NB4 (cell line): ENCODE data around the gene TMEM198.

Experiments
- DNase-seq: peaks from one replicate; pipeline ENCODE4 v3.0.0; 2010; ENCODE audit warnings: low read depth
- H3K4me3 ChIP-seq: one replicate; pipeline ENCODE4 v1.5.1; 2011; ENCODE audit warnings: mild to moderate bottlenecking, low read depth, low read length, moderate library complexity
- MYC ChIP-seq: IDR thresholded peaks from 2 replicates; pipeline ENCODE4 v1.6.1; 2011; ENCODE audit warnings: low read depth, low read length
- POLR2A ChIP-seq: IDR thresholded peaks from 2 replicates; pipeline ENCODE4 v1.6.1; 2011; ENCODE audit warnings: mild to moderate bottlenecking; ENCODE audit not compliant: insufficient read length; ENCODE audit errors: extremely low read depth
- TF ChIP-seq, protein P1 (sequence below): IDR thresholded peaks from one replicate; pipeline ENCODE4 v1.5.1; 2012; ENCODE audit warnings: low read depth, low read length
- TF ChIP-seq, protein P2 (sequence below): IDR thresholded peaks from 2 replicates; pipeline ENCODE4 v1.6.1; 2011; ENCODE audit warnings: low read depth, low read length

TMEM198 gene

DNA sequence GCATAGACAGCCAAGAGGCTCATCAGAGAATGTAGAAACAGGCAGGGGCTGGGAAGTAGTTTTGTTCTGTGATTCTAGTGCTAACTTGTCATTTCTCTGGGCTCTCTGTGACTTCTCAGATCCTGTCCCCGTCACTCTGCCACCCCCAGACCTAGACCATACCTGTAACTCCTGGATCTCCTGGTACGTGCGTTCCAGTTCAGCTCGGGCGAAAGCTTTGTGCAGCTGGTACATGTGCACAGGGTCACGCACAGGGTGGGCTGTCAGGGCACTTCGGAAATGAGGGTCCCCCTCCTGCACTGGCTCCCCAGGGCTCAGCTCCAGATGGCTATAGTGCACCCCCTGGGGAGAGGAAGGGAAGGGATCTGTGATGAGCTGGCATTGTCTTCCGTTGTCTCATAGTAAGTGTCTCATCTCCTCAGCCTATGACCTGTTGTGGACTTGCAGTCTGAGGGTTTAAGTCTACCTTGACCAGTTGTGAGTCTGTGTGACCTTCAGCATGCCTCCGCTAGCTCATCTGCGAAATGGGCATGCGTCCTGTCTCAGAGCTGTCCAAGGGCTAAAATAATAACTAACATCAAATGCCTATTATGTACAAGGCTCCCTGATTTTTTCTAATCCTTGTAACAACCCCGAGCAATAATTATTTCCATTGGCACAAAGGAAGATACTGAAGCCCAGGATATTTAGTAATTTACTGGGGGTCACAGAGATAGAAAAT lies 2.9 kb upstream of the TMEM198 start:
- H3K4me3 ChIP-seq: no peak overlapping the region
- DNase-seq: no peak
- TF ChIP-seq POLR2A (no peak), MYC (no peak)
- TF ChIP-seq, protein P1, sequence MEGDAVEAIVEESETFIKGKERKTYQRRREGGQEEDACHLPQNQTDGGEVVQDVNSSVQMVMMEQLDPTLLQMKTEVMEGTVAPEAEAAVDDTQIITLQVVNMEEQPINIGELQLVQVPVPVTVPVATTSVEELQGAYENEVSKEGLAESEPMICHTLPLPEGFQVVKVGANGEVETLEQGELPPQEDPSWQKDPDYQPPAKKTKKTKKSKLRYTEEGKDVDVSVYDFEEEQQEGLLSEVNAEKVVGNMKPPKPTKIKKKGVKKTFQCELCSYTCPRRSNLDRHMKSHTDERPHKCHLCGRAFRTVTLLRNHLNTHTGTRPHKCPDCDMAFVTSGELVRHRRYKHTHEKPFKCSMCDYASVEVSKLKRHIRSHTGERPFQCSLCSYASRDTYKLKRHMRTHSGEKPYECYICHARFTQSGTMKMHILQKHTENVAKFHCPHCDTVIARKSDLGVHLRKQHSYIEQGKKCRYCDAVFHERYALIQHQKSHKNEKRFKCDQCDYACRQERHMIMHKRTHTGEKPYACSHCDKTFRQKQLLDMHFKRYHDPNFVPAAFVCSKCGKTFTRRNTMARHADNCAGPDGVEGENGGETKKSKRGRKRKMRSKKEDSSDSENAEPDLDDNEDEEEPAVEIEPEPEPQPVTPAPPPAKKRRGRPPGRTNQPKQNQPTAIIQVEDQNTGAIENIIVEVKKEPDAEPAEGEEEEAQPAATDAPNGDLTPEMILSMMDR: no peak
- TF ChIP-seq, protein P2, sequence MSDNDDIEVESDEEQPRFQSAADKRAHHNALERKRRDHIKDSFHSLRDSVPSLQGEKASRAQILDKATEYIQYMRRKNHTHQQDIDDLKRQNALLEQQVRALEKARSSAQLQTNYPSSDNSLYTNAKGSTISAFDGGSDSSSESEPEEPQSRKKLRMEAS: no peak

DNA sequence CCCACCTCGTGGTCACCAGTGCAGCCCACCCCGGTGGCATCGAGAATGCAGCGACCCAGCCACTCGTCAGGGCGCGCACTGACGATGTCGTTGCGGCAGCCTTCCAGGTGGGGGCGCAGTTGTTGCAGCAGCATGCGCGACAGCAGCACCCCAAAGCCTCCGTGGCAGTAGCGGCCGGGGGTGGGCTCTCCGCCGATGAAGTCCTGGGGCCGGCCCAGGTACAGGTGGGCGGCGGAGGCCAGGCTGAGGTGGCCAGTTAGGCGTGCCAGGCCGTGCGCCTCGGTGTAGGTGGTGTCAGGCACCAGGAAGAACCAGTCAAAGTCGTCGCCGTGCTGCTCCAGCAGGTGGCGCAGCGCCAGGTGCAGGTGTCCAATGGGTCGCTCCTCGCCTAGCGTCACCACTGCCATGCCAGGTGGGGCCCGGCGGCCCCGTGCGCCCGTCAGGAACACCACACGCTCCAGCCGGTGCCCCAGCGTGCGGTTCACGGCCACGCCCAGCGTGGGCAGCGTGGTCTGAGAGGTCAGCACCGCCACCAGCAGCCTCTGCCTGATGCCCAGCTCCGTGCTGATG lies 2.1 kb upstream of the TMEM198 start:
- DNase-seq: peak; percentile 81
- H3K4me3 ChIP-seq: no peak overlapping the region
- TF ChIP-seq POLR2A (no peak), MYC (peak; percentile 45)
- TF ChIP-seq, protein P1: peak; percentile 87
- TF ChIP-seq, protein P2: peak; percentile 62

DNA sequence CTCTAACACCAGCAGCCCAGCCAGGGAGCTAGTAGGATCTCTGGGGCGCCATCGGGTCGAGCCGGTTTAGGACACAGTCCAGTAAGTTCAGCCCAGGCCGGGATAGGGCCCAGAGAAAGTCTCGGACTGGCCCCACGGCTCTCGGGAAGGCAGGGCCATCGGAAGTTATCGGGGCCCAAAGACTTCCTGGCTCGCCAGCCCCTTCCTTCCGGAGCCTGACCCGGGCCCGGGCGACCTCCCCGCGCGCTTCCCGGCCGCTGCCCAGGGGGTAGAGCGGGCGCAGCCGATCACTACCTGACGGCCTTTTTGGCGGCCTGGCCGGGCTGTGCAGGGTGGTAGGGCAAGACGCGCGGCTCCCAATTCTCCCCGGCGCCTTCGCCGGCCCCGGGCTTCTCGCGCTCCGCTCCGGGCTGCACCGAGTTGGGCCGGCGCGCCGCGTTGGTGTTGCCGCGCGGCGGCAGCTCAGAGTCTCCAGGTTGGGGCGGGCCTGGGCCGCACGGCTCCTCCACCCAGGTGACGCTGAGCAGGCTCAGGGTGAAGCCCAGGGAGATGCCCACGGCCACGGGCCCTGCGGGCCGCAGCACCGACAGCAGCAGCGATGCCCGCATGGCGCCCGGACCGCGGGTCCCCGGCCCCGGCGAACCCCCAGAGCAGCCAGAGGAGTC lies 765 bp upstream of the TMEM198 start:
- DNase-seq: peak; percentile 56
- H3K4me3 ChIP-seq: peak overlapping the region; percentile 46
- TF ChIP-seq MYC (no peak), POLR2A (no peak)
- TF ChIP-seq, protein P1: no peak
- TF ChIP-seq, protein P2: no peak; the same call in 1 of the 2 replicates

DNA sequence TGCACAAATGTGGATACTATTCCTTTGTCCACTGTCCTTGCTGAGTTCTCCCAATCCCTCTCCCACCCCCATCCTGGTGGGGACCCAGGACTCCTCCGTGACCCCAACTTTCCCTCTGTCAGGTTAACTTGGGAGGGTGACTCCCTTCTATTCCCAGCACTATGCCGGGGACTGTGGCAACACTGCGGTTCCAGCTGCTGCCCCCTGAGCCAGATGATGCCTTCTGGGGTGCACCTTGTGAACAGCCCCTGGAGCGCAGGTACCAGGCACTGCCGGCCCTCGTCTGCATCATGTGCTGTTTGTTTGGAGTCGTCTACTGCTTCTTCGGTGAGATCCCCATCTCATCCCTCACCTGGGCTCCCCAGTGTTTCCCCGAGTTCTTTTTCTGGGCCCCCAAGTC lies 739 bp downstream of the TMEM198 start:
- H3K4me3 ChIP-seq: no peak overlapping the region
- no peak for DNase-seq
- TF ChIP-seq, protein P1: no peak
- TF ChIP-seq MYC (no peak), POLR2A (no peak)

DNA sequence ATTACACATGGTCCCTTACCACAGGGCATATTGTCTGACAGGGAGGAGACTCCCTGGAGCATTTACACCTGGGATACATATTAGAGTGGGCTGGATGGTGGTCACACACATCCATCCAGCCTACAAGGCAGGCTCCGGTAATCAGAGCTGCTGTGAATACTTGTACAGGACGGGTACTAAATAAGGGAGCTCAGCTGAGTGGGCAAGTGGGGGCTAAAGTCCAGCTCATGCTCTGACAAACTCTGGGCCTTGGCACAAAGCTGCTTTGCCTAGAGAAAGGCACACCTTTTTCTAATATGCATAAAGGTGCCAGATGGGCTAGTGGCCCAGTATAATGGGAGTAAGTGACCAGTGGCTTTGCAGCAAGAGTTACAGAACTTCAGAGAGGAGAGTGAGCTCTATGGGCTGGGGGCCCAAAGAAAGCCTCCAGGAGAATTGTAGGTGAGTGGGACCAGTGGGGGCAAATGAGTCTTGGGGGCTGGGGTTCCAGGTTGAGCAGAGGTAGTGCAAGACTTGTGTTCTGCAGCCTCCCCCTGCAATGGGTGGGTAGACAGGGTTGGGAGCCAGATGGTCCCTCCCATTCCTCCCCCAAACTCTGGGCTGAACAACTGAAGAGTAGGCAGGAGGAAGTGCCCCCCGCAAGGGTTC lies 1.6 kb downstream of the TMEM198 start:
- no peak overlapping the region for H3K4me3 ChIP-seq
- no peak for DNase-seq
- TF ChIP-seq, protein P1: no peak
- TF ChIP-seq POLR2A: no peak
